HepG2 (cell line): ENCODE data around the gene HSD11B2. TPM values are rescaled to one million over a fixed set of nuclear protein-coding genes. Genes with fewer than 3 reads are reported as not detected.

Source experiments
- AKNA ChIP-seq: sonication (generic); formaldehyde crosslinking; IDR thresholded peaks from 2 replicates; pipeline ENCODE4 v1.4.0; 2020; ENCODE audit warnings: missing genetic modification reagents, borderline replicate concordance
- CCAR2 ChIP-seq: fragments of 200-400 bp; formaldehyde crosslinking; optimal IDR thresholded peaks from 2 replicates; pipeline ENCODE3; 2018; ENCODE audit warnings: low read depth, mild to moderate bottlenecking, low read length, moderate library complexity
- FOXK1 ChIP-seq: sonication (generic); formaldehyde crosslinking; IDR thresholded peaks from 2 replicates; pipeline ENCODE4 v1.4.0; 2020; ENCODE audit warnings: low read depth, missing genetic modification reagents, borderline replicate concordance
- GPN1 ChIP-seq: sonication (generic); formaldehyde crosslinking; IDR thresholded peaks from 2 replicates; pipeline ENCODE4 v1.5.1; 2020; ENCODE audit warnings: missing genetic modification reagents, borderline replicate concordance
- HES4 ChIP-seq: sonication (generic); formaldehyde crosslinking; IDR thresholded peaks from 2 replicates; pipeline ENCODE4 v1.9.0; 2021; ENCODE audit warnings: mild to moderate bottlenecking, missing genetic modification reagents, borderline replicate concordance
- IKZF5 ChIP-seq: IDR thresholded peaks from 2 replicates; pipeline ENCODE4 v1.6.1; 2018; ENCODE audit warnings: missing genetic modification reagents, mild to moderate bottlenecking, missing compliant biosample characterization
- LCORL ChIP-seq, 2 experiments: fragments of 450-650 bp in 1 of 2; sonication (generic) in 1 of 2; formaldehyde crosslinking in 1 of 2; IDR thresholded peaks; 2 replicates each; pipeline versions ENCODE4 v1.5.0 to v1.6.1; 2017 to 2020; ENCODE audit warnings: antibody characterized with exemption in 1 of 2, missing genetic modification reagents in 1 of 2
- NFIB ChIP-seq: sonication (generic); formaldehyde crosslinking; IDR thresholded peaks from 2 replicates; pipeline ENCODE4 v1.9.0; 2021; ENCODE audit warnings: missing genetic modification reagents, mild to moderate bottlenecking, borderline replicate concordance
- REPIN1 ChIP-seq: sonication (generic); formaldehyde crosslinking; IDR thresholded peaks from 2 replicates; pipeline ENCODE4 v1.8.0; 2022; ENCODE audit warnings: missing genetic modification reagents, low read depth, mild to moderate bottlenecking, borderline replicate concordance
- TEF ChIP-seq: sonication (generic); formaldehyde crosslinking; IDR thresholded peaks from 2 replicates; pipeline ENCODE4 v1.5.0; 2020; ENCODE audit warnings: missing genetic modification reagents
- TMF1 ChIP-seq: sonication (generic); formaldehyde crosslinking; IDR thresholded peaks from 2 replicates; pipeline ENCODE4 v1.8.1; 2022; ENCODE audit warnings: low read depth, missing genetic modification reagents
- U2AF2 ChIP-seq: fragments of 200-400 bp; formaldehyde crosslinking; IDR thresholded peaks from 2 replicates; pipeline ENCODE4 v1.6.1; 2017; ENCODE audit warnings: low read depth, mild to moderate bottlenecking, low read length
- ZBTB7B ChIP-seq: sonication (generic); formaldehyde crosslinking; IDR thresholded peaks from 2 replicates; pipeline ENCODE4 v1.4.0; 2020; ENCODE audit warnings: missing genetic modification reagents
- ZNF17 ChIP-seq: sonication (generic); formaldehyde crosslinking; IDR thresholded peaks from 2 replicates; pipeline ENCODE4 v1.5.0; 2020; ENCODE audit warnings: mild to moderate bottlenecking, missing genetic modification reagents
- ZNF431 ChIP-seq: sonication (generic); formaldehyde crosslinking; IDR thresholded peaks from 2 replicates; pipeline ENCODE4 v1.9.0; 2022; ENCODE audit warnings: missing genetic modification reagents, low read depth, mild to moderate bottlenecking, borderline replicate concordance
- ZNF484 ChIP-seq: sonication (generic); formaldehyde crosslinking; IDR thresholded peaks from 2 replicates; pipeline ENCODE4 v1.5.1; 2020; ENCODE audit warnings: mild to moderate bottlenecking, low read depth, missing genetic modification reagents, borderline replicate concordance
- ZNF564 ChIP-seq: sonication (generic); formaldehyde crosslinking; IDR thresholded peaks from 2 replicates; pipeline ENCODE4 v1.8.1; 2023; ENCODE audit warnings: mild to moderate bottlenecking, missing genetic modification reagents
- ZNF775 ChIP-seq: sonication (generic); formaldehyde crosslinking; IDR thresholded peaks from 2 replicates; pipeline ENCODE4 v1.4.0; 2020; ENCODE audit warnings: missing genetic modification reagents, mild to moderate bottlenecking, moderate library complexity, borderline replicate concordance
- ZNF841 ChIP-seq: sonication (generic); formaldehyde crosslinking; IDR thresholded peaks from 2 replicates; pipeline ENCODE4 v1.8.1; 2023; ENCODE audit warnings: missing genetic modification reagents, borderline replicate concordance
- polyA plus RNA-seq, 8 experiments: library from polyadenylated mRNA; depleted of rRNA in 3 of 8; stranded (reverse) in 7 of 8; unstranded in 1 of 8; fragments of >200 nt; fragmentation: Illumina TruSeq in 4 of 8; extraction: Trizol in 4 of 8; gene quantifications; 2 replicates each; pipeline versions ENCODE4 v1.2.1 to v1.2.3, GENCODE V29; 2011 to 2016; ENCODE audit warnings: low read depth in 4 of 8, missing spikeins in 1 of 8, mixed read lengths in 1 of 8; ENCODE audit not compliant: insufficient read depth in 1 of 8
- total RNA-seq, 5 experiments: library from RNA; depleted of rRNA; stranded (reverse); fragments of >200 nt; fragmentation: Illumina TruSeq; extraction: Trizol; gene quantifications; 2 replicates each; pipeline ENCODE4 v1.2.3, GENCODE V29; 2016; ENCODE audit warnings: low read depth in 1 of 5

Gene HSD11B2
- total and polyA plus RNA-seq, 2 of the 13 experiments (the other 11 are each of a cell fraction or from before 2014, with no cell fraction given) = 8.9 to 13.6 TPM

DNA sequence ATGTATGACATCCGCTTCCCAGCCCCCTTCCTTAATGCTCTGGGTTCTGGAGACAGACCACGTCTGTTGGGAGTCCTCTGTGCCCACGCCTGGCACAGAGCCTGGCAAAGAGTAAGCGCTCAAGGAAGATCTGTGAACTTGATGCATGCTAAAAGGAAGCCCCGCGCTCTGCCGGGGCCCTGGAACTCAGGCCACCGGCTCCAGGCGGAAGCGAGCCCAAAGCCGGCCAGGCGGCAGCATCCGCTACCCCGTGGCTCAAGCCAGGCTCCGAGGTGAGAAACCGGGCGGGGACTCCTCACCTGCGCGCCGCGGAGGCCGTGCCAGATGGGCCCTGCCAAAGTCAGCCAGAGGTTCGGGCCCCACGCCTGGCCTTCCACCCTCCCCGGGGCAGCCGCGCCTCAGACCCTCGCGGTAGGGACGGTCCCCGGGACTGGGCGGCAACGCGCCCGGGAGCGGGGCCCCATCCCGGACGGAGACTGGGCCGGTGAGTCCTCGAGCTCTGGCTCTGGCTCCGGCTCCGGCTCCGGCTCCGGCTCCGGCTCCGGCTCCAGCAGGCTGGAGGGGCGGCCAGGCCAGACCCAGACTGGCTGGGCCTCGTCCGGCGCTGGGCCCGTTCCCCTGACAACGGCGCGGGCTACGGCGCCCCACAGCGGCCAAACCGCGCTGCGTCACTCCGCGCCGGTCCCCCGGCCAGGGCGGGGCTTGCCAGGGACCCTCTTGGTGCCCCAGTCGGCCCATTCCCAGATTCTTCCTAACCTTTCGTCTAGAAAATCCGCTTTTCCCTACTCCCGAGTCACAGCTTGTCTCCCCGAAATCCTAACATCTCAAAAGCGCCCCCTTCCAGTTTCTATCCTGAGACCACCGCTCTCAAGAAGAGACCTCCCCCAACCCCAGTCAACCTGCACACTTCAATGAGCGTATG is 14.8 kb upstream of the HSD11B2 start, which contains the start of gene ZDHHC1 (continued):
- TF ChIP-seq IKZF5 (CRISPR knock-in tag) (peak; percentile 21; the same call in 1 of the 2 replicates), ZNF775 (CRISPR knock-in tag) (no peak), ZNF841 (no peak), LCORL (IDR thresholded peaks at IDR 0.05) (no peak), LCORL (CRISPR knock-in tag; IDR thresholded peaks at IDR 0.05) (peak; percentile 78; the same call in 1 of the 2 replicates), TEF (CRISPR knock-in tag) (0 out of 2 replicates have a peak, but pooled peaks have one; percentile 37), ZNF431 (CRISPR knock-in tag) (0 out of 2 replicates have a peak, but pooled peaks have one; percentile 46), REPIN1 (CRISPR knock-in tag) (peak; percentile 44; the same call in 1 of the 2 replicates), TMF1 (0 out of 2 replicates have a peak, but pooled peaks have one; percentile 64), HES4 (CRISPR knock-in tag) (peak; percentile 28; the same call in 1 of the 2 replicates), ZBTB7B (peak; percentile 90), ZNF484 (CRISPR knock-in tag) (no peak), CCAR2 (no peak), U2AF2 (no peak), ZNF17 (CRISPR knock-in tag) (no peak), GPN1 (CRISPR knock-in tag) (no peak), FOXK1 (CRISPR knock-in tag) (no peak), AKNA (0 out of 2 replicates have a peak, but pooled peaks have one; percentile 63), NFIB (CRISPR knock-in tag) (no peak), ZNF564 (CRISPR knock-in tag) (no peak; the same call in 1 of the 2 replicates)
